K562 (cell line): ENCODE data around the gene PSMB4. TPM values are rescaled to one million over a fixed set of nuclear protein-coding genes. Genes with fewer than 3 reads are reported as not detected.

Experiments
- EWSR1 ChIP-seq: fragments of 450-650 bp; IDR thresholded peaks from 2 replicates; pipeline ENCODE4 v1.6.1; 2018; ENCODE audit warnings: borderline replicate concordance, mild to moderate bottlenecking, low read depth, moderate library complexity; ENCODE audit not compliant: partially characterized antibody
- HLTF ChIP-seq: fragments of 450-650 bp; IDR thresholded peaks from 2 replicates; pipeline ENCODE4 v1.6.1; 2016
- ID3 ChIP-seq, 2 experiments: fragments of 250-450 bp in 1 of 2; fragments of 450-650 bp in 1 of 2; sonication (Bioruptor Pico) in 1 of 2; IDR thresholded peaks; 2 replicates each; pipeline versions ENCODE4 v1.6.1 to v1.8.0; 2016 to 2021; ENCODE audit warnings: mild to moderate bottlenecking in 2 of 2, moderate library complexity in 2 of 2, missing compliant biosample characterization in 1 of 2, missing genetic modification characterization in 1 of 2
- ILK ChIP-seq: fragments of 450-650 bp; IDR thresholded peaks from 2 replicates; pipeline ENCODE4 v1.6.1; 2016; ENCODE audit warnings: missing genetic modification characterization, low read depth, mild to moderate bottlenecking, missing compliant biosample characterization, moderate library complexity, borderline replicate concordance
- PHB ChIP-seq: fragments of 250-450 bp; sonication (Bioruptor Pico); IDR thresholded peaks from 2 replicates; pipeline ENCODE4 v1.5.0; 2021
- POLR3G ChIP-seq: IDR thresholded peaks from 2 replicates; pipeline ENCODE4 v1.6.1; 2011; ENCODE audit not compliant: insufficient read length, insufficient replicate concordance; ENCODE audit errors: extremely low read depth
- PTBP1 ChIP-seq: fragments of 200-400 bp; formaldehyde crosslinking; IDR thresholded peaks from 2 replicates; pipeline ENCODE4 v1.6.1; 2017; ENCODE audit warnings: low read depth, low read length
- SMAD2 ChIP-seq: fragments of 150-350 bp; IDR thresholded peaks from 2 replicates; pipeline ENCODE4 v1.6.1; 2014; ENCODE audit warnings: low read depth, mild to moderate bottlenecking, low read length
- SMARCB1 ChIP-seq: IDR thresholded peaks from 2 replicates; pipeline ENCODE4 v1.6.1; 2011; ENCODE audit warnings: improper control_type of control experiment, low read depth; ENCODE audit not compliant: insufficient read length
- SNIP1 ChIP-seq: fragments of 450-650 bp; IDR thresholded peaks from 2 replicates; pipeline ENCODE4 v1.7.1; 2017; ENCODE audit warnings: low read depth, mild to moderate bottlenecking
- TRIM24 ChIP-seq, 2 experiments: fragments of 450-650 bp; IDR thresholded peaks; 2 replicates each; pipeline ENCODE4 v1.6.1; 2016
- TRIM28 ChIP-seq: fragments of 450-650 bp; IDR thresholded peaks from 2 replicates; pipeline ENCODE4 v1.6.1; 2017
- ZBTB34 ChIP-seq: fragments of 250-450 bp; sonication (Bioruptor Pico); IDR thresholded peaks from 2 replicates; pipeline ENCODE4 v1.8.0; 2021; ENCODE audit warnings: mild to moderate bottlenecking, moderate library complexity
- ZBTB49 ChIP-seq: sonication (generic); formaldehyde crosslinking; IDR thresholded peaks from 2 replicates; pipeline ENCODE4 v1.8.0; 2022; ENCODE audit warnings: missing genetic modification reagents, mild to moderate bottlenecking, borderline replicate concordance
- ZC3H8 ChIP-seq: fragments of 450-650 bp; IDR thresholded peaks from 2 replicates; pipeline ENCODE4 v1.6.1; 2017
- ZNF140 ChIP-seq: fragments of 250-450 bp; sonication (Bioruptor Pico); IDR thresholded peaks from 2 replicates; pipeline ENCODE4 v1.8.0; 2021; ENCODE audit warnings: moderate library complexity, mild to moderate bottlenecking, inconsistent platforms
- ZNF609 ChIP-seq: sonication (generic); formaldehyde crosslinking; IDR thresholded peaks from 2 replicates; pipeline ENCODE4 v1.8.1; 2023; ENCODE audit warnings: missing genetic modification reagents, mild to moderate bottlenecking, borderline replicate concordance
- polyA plus RNA-seq, 8 experiments: library from polyadenylated mRNA; depleted of rRNA in 4 of 8; stranded (reverse) in 5 of 8; unstranded in 3 of 8; fragments of >200 nt; fragmentation: Nextera tagmentation in 2 of 8; fragmentation: Illumina TruSeq in 1 of 8; extraction: Ambion mirVana in 2 of 8; extraction: Trizol in 1 of 8; gene quantifications; 2 replicates each; pipeline versions ENCODE4 v1.2.1 to v1.2.3, GENCODE V29; 2011 to 2014; ENCODE audit warnings: inconsistent platforms in 1 of 8, missing spikeins in 1 of 8
- total RNA-seq, 7 experiments: library from RNA; depleted of rRNA in 6 of 7; stranded (reverse); fragments of >200 nt in 6 of 7; fragmentation: Illumina TruSeq in 2 of 7; extraction: Trizol in 2 of 7; gene quantifications; 2 replicates each; pipeline versions ENCODE4 v1.2.1 to v1.2.3, GENCODE V29; 2011 to 2021; ENCODE audit warnings: low replicate concordance in 1 of 7

PSMB4 gene
- total and polyA plus RNA-seq, 9 of the 15 experiments (the other 6 are each of a cell fraction or from before 2014, with no cell fraction given), result 397 to 674 (median 475) TPM

- TF ChIP-seq ZBTB49 (CRISPR knock-in tag) (0 out of 2 replicates have a peak, but pooled peaks have one; percentile 41), EWSR1 (no peak), ZBTB34 (CRISPR knock-in tag) (no peak), ZNF140 (no peak), ZNF609 (CRISPR knock-in tag) (peak; percentile 57; the same call in 1 of the 2 replicates), POLR3G (no peak), PTBP1 (no peak), TRIM28 (no peak), ILK (tag) (no peak), ZC3H8 (no peak), TRIM24 (IDR thresholded peaks at IDR 0.05) (no peak), SMARCB1 (no peak), HLTF (0 out of 2 replicates have a peak, but pooled peaks have one; percentile 1), ID3 (CRISPR knock-in tag; IDR thresholded peaks at IDR 0.05) (no peak), ID3 (tag; IDR thresholded peaks at IDR 0.05) (0 out of 2 replicates have a peak, but pooled peaks have one; percentile 24), SNIP1 (no peak), SMAD2 (no peak), PHB (no peak)
Measured at GRCh38 chr1:151399324-151400171, at the start of gene PSMB4 (continued).
